Activated CD4-positive, alpha-beta T cell treated with anti-CD3 and anti-CD28 coated beads, Interleukin-2, amount 10 ng/mL, durations not matched to agents 7 days and 5 days (primary cell): ENCODE measurements around the gene XAGE3. TPM values are rescaled to one million over a fixed set of nuclear protein-coding genes. Genes with fewer than 3 reads are reported as not detected.
"Not testable (repeated sequence)": the region's sequence is repeated elsewhere in the genome, so short reads cannot be mapped to it uniquely, and the experiment has no call there.

Experiments used
- CTCF ChIA-PET: fragments of 350-600 bp; sonication (Branson Sonifier 250); formaldehyde crosslinking; loops from one replicate; lab custom pipeline; 2021; ENCODE audit warnings: antibody characterized with exemption; lab: Charles Lee
- POLR2A ChIA-PET: fragments of 350-600 bp; sonication (Branson Sonifier 250); formaldehyde crosslinking; loops from one replicate; lab custom pipeline; 2021; ENCODE audit warnings: antibody characterized with exemption; lab: Charles Lee
- DNase-seq: peaks from one replicate; pipeline ENCODE4 v3.0.0-alpha.2; 2020
- H3K27ac Mint-ChIP-seq: one replicate; pipeline ENCODE4 v1.8.0; 2021; ENCODE audit warnings: mild to moderate bottlenecking, moderate library complexity, mixed read lengths
- H3K27me3 Mint-ChIP-seq: one replicate; pipeline ENCODE4 v1.8.0; 2021; ENCODE audit warnings: mixed read lengths
- H3K36me3 Mint-ChIP-seq: one replicate; pipeline ENCODE4 v1.8.0; 2021; ENCODE audit warnings: low read depth, mixed read lengths
- H3K4me1 Mint-ChIP-seq: one replicate; pipeline ENCODE4 v1.8.0; 2021; ENCODE audit warnings: mixed read lengths
- H3K4me3 Mint-ChIP-seq: one replicate; pipeline ENCODE4 v1.8.0; 2021; ENCODE audit warnings: mild to moderate bottlenecking, moderate library complexity, mixed read lengths
- H3K9me3 Mint-ChIP-seq: one replicate; pipeline ENCODE4 v1.8.0; 2021; ENCODE audit warnings: mixed read lengths
- total RNA-seq, 2 experiments: library from RNA; stranded (reverse); gene quantifications; one replicate each; pipeline ENCODE4 v1.2.3, GENCODE V29; 2021

The XAGE3 gene, protein sequence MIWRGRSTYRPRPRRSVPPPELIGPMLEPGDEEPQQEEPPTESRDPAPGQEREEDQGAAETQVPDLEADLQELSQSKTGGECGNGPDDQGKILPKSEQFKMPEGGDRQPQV
- not detected for total RNA-seq

DNA sequence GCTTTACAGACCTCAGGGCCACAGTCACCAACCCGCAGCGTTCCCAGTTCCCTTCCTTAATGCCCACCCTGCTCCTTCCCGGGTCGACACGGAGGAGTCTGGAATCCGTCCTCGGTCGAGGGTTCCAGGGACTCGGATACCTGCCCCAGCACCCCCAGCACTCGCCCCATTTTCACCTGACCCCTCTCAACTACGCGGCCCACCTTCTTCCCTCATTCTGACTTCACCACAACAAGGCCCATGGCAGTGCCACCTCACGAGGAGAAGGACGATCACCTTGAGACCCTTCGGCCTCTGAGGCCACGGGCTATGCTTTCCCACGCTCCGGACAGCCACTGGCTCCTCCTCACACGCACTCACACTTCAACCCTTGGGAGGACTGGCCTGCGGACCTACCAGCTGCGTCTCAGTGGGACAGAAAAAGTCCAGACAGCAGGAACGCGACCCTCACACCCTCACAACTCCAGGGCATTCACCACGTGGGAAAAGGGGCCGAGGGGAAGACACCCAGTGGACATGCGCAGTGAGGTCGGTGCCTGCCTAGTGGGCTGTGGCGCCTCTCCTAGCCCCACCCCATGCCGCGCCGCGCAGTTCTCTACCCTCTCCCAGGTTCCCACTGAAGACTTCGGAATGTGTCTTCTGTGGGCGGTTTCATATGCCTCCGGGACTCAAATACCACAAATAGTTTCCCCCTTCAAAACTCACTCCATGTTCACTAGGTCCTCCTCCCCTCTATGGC lies at the start of gene XAGE3:
Gene XAGE3, minus strand, starts transcription at position 474 of the 739 bp plus-strand sequence. CDS start 950 bp downstream, outside the sequence.
- Mint-ChIP-seq H3K27ac (no peak within 1 kb of the TSS), H3K36me3 (no peaks in the 10 kb centered on the region), H3K4me3 (no peak within 1 kb of the TSS), H3K9me3 (no peaks in the 10 kb centered on the region), H3K27me3 (peaks cover 6% of the 10 kb centered on the region), H3K4me1 (no peaks in the 10 kb centered on the region)
- CTCF ChIA-PET = no interaction called here
- no peak for DNase-seq
- POLR2A ChIA-PET = no interaction called here

GRCh38 chrX:52914704-52915103 lies 46.8 kb upstream of the XAGE3 start:
- H3K9me3 Mint-ChIP-seq, DNase-seq, CTCF ChIA-PET, H3K27ac Mint-ChIP-seq, H3K36me3 Mint-ChIP-seq, H3K27me3 Mint-ChIP-seq, H3K4me3 Mint-ChIP-seq, H3K4me1 Mint-ChIP-seq, POLR2A ChIA-PET: not testable (repeated sequence)

- POLR2A ChIA-PET, H3K9me3 Mint-ChIP-seq, CTCF ChIA-PET, H3K4me1 Mint-ChIP-seq, DNase-seq, H3K27me3 Mint-ChIP-seq, H3K27ac Mint-ChIP-seq, H3K4me3 Mint-ChIP-seq, H3K36me3 Mint-ChIP-seq: not testable (repeated sequence)
These were observed 45.8 kb upstream of the XAGE3 start for GRCh38 chrX:52913681-52914080.

- H3K4me1 Mint-ChIP-seq, H3K27ac Mint-ChIP-seq, DNase-seq, H3K9me3 Mint-ChIP-seq, H3K27me3 Mint-ChIP-seq, H3K36me3 Mint-ChIP-seq, H3K4me3 Mint-ChIP-seq, POLR2A ChIA-PET, CTCF ChIA-PET: not testable (repeated sequence)
These were observed 41.6 kb upstream of the XAGE3 start for GRCh38 chrX:52909313-52909969.

DNA sequence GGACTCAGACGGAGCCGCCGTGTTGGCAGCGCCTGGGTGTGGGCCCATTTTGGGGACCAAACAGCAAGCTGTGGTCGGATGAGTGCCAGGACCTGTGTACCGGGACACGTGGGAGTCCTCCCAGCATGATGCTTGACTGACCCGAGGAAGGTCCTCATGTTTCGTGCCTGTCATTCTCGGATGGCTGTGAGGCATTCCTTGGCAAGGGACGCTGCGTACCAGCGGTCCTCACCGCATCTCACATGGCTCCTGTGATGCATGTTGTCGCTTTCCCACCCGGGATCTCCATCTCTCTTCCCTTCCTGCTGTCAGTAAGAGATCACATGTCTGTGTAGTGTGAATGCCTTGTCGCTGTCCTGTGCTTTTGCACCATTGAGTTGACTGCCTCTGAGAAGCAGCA lies 40.0 kb upstream of the XAGE3 start:
- DNase-seq, H3K27ac Mint-ChIP-seq, H3K4me3 Mint-ChIP-seq, H3K27me3 Mint-ChIP-seq, POLR2A ChIA-PET, H3K36me3 Mint-ChIP-seq, CTCF ChIA-PET, H3K9me3 Mint-ChIP-seq, H3K4me1 Mint-ChIP-seq: not testable (repeated sequence)

- H3K27ac Mint-ChIP-seq, H3K4me1 Mint-ChIP-seq, POLR2A ChIA-PET, DNase-seq, CTCF ChIA-PET, H3K36me3 Mint-ChIP-seq, H3K4me3 Mint-ChIP-seq, H3K27me3 Mint-ChIP-seq, H3K9me3 Mint-ChIP-seq: not testable (repeated sequence)
These were observed 39.3 kb upstream of the XAGE3 start for GRCh38 chrX:52907137-52907536.

GRCh38 chrX:52906072-52906471 lies 38.2 kb upstream of the XAGE3 start:
- H3K27me3 Mint-ChIP-seq, H3K4me3 Mint-ChIP-seq, H3K4me1 Mint-ChIP-seq, H3K27ac Mint-ChIP-seq, H3K9me3 Mint-ChIP-seq, DNase-seq, H3K36me3 Mint-ChIP-seq, CTCF ChIA-PET, POLR2A ChIA-PET: not testable (repeated sequence)

DNA sequence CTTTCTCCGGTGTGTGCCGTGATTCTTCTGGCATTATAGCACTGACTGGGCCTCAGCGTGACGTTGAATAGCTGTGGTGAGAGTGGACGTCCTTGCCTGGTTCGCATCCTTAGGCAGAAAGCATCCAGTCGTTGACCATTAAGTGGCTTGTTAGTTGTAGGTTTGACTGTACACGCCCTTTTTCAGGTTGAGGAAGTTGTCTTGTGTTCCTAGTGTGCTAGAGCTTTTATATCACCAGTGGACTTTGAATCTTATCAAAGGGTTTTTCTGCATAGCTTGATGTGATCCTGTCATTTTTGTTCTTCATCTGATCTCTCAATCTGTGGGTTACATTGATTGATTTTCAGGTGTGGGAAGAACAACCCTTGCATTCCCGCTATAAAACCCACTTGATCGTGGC lies 37.6 kb upstream of the XAGE3 start:
- H3K4me1 Mint-ChIP-seq, H3K27ac Mint-ChIP-seq, H3K27me3 Mint-ChIP-seq, H3K9me3 Mint-ChIP-seq, CTCF ChIA-PET, H3K36me3 Mint-ChIP-seq, H3K4me3 Mint-ChIP-seq, POLR2A ChIA-PET, DNase-seq: not testable (repeated sequence)

- H3K4me3 Mint-ChIP-seq, H3K27me3 Mint-ChIP-seq, DNase-seq, H3K4me1 Mint-ChIP-seq, H3K36me3 Mint-ChIP-seq, POLR2A ChIA-PET, H3K9me3 Mint-ChIP-seq, CTCF ChIA-PET, H3K27ac Mint-ChIP-seq: not testable (repeated sequence)
These were observed 29.2 kb upstream of the XAGE3 start, which contains the start of gene FAM156B for GRCh38 chrX:52896855-52897709. Gene FAM156B, plus strand, starts transcription at chrX:52897330. Its CDS starts 9,896 bp downstream, at chrX:52907226.

DNA sequence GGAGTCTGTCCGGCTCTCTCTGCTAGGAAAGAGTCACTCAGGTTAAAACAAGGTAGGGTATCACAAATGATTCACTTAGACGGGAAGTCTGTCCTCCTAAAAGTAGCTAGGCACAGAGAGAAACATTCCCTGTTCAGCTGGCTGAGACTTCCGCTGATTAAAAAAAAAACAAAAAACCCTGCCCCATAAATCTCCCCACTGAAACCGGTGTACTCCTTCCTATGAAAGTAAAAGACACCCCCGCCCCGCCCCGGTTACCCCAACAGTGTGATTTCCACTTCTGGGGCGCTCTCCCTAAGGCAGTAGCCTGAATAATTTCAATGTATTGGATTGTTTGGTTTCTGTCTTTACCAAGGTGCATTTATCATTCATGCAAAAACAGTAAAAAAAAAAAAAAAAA lies 28.6 kb upstream of the XAGE3 start:
- CTCF ChIA-PET = not testable (repeated sequence)

DNA sequence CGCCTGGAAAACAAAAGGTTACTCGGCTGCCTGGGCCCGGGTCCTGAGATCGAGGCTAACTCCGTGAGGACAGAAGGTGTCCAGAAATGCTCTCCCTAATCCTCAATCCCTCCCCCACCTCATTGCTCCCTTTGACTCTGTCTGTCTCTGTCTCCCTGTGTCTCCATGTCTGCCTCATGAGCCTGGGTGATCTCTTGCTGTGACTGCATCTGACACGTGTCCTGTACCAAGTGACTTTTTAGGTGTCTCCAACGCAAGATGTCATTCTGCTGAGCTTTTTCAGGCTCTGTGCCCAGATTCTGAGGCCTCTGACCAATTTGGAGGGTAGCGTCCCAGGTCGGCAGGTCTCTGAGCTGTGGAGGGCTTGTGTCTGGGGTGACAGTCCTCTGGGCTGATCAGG lies 20.2 kb upstream of the XAGE3 start:
- CTCF ChIA-PET, H3K4me1 Mint-ChIP-seq, H3K9me3 Mint-ChIP-seq, DNase-seq, POLR2A ChIA-PET, H3K27ac Mint-ChIP-seq, H3K27me3 Mint-ChIP-seq, H3K4me3 Mint-ChIP-seq, H3K36me3 Mint-ChIP-seq: not testable (repeated sequence)

More for the DNA sequence above, 28.6 kb upstream of the XAGE3 start:
- H3K27me3 Mint-ChIP-seq, H3K9me3 Mint-ChIP-seq, POLR2A ChIA-PET, H3K27ac Mint-ChIP-seq, DNase-seq, H3K36me3 Mint-ChIP-seq, H3K4me1 Mint-ChIP-seq, H3K4me3 Mint-ChIP-seq: not testable (repeated sequence)

DNA sequence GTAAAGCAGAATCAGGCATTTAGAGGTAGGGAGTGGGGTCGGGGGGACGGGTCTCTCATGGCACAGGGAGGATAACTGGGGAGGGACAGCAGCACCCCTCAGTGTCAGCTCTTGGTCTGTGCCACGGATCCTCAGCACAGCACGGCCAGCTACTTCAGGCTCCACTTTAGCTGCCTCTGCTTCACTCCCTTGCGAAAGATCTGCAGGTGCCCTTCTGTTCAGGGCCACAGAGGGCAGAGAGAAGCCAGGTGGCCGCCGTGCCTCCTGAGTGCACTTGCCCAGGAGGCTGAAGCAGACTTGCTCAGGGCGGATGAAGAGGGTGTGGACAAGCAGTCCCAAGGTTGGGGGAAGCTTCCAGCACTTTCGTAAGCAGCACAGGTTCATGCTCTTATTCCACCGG lies 19.6 kb upstream of the XAGE3 start:
- not testable (repeated sequence) for H3K4me3 Mint-ChIP-seq

DNA sequence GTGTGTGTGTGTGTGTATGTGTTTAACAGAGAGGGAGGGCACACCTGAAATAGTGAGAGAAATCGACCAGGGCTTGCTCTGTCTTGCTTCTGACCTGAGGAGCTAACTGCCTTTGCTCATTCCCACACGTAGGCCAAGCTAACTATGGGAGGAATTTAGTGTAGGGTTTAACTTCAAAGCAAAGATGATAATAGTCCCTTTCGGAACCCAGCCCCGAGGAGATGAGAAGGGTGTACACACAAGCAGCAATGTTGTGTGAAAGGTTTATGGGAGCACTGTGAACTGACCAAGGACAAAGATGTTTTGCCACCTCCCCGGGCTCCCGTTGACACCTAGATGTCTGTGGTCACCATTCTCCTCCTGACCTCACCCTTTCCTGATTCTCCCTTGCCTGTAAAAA lies 8.5 kb upstream of the XAGE3 start:
- H3K36me3 Mint-ChIP-seq, H3K9me3 Mint-ChIP-seq, DNase-seq, H3K27me3 Mint-ChIP-seq, POLR2A ChIA-PET, CTCF ChIA-PET, H3K27ac Mint-ChIP-seq, H3K4me1 Mint-ChIP-seq, H3K4me3 Mint-ChIP-seq: not testable (repeated sequence)

More for the DNA sequence above, 19.6 kb upstream of the XAGE3 start:
- DNase-seq, H3K27ac Mint-ChIP-seq, CTCF ChIA-PET, H3K36me3 Mint-ChIP-seq, H3K4me1 Mint-ChIP-seq, H3K27me3 Mint-ChIP-seq, H3K9me3 Mint-ChIP-seq, POLR2A ChIA-PET: not testable (repeated sequence)
